Measurements from ENCODE around the gene DEFB132. TPM values are rescaled to one million over a fixed set of nuclear protein-coding genes. Genes with fewer than 3 reads are reported as not detected.

DEFB132 gene
- total and polyA plus RNA-seq, 4 experiments from 2014 or later = not detected

GRCh38 chr20:275791-276190 is 18.3 kb downstream of the DEFB132 start:
- Histone ChIP-seq H3K4me1 (ENCODE audit: insufficient read depth, low read length) (no peaks in the 10 kb centered on the region), H3K27me3 (ENCODE audit: insufficient read depth, low read length) (no peaks in the 10 kb centered on the region), H3K27ac (ENCODE audit: low read depth, low read length) (no peak overlapping the region), H3K9me3 (ENCODE audit: control insufficient read depth in 1 of 2, low read length in 2 of 2) (no peaks in the 10 kb centered on the region), H3K4me3 (ENCODE audit: low read length in 2 of 2) (no peak overlapping the region), H3K36me3 (ENCODE audit: insufficient read depth, low read length) (no peaks in the 10 kb centered on the region)
- Mint-ChIP-seq H3K9me3 (no peaks in the 10 kb centered on the region), H3K4me3 (no peak overlapping the region), H3K27ac (no peak overlapping the region), H3K36me3 (peaks cover 0 to 5% of the 10 kb centered on the region in 2 donors), H3K27me3 (no peaks in the 10 kb centered on the region), H3K4me1 (no peaks in the 10 kb centered on the region)
- ChIA-PET POLR2A (ENCODE audit: partially characterized antibody) (no interaction called here), CTCF (ENCODE audit: partially characterized antibody) (interaction anchor here (1.5 kb wide), 1 partner anchor 9 kb away, joined by 3 read pairs; no protein-coding TSS in a partner anchor)
- intact Hi-C loops (cut with micrococcal nuclease) = no loop called here
- no peak for DNase-seq

GRCh38 chr20:276620-277495 is 19.3 kb downstream of the DEFB132 start:
- Mint-ChIP-seq H3K27me3 (no peaks in the 10 kb centered on the region), H3K9me3 (no peaks in the 10 kb centered on the region), H3K36me3 (peaks cover 0 to 5% of the 10 kb centered on the region in 2 donors), H3K4me3 (no peak overlapping the region), H3K27ac (peak overlapping the region in 1 of 7 donors; percentile 18), H3K4me1 (no peaks in the 10 kb centered on the region)
- Histone ChIP-seq H3K4me1 (ENCODE audit: insufficient read depth, low read length) (no peaks in the 10 kb centered on the region), H3K4me3 (ENCODE audit: low read length in 2 of 2) (no peak overlapping the region), H3K27ac (ENCODE audit: low read depth, low read length) (no peak overlapping the region), H3K27me3 (ENCODE audit: insufficient read depth, low read length) (no peaks in the 10 kb centered on the region), H3K36me3 (ENCODE audit: insufficient read depth, low read length) (no peaks in the 10 kb centered on the region), H3K9me3 (ENCODE audit: control insufficient read depth in 1 of 2, low read length in 2 of 2) (no peaks in the 10 kb centered on the region)
- intact Hi-C loops (cut with micrococcal nuclease) = no loop called here
- CTCF ChIA-PET (ENCODE audit: partially characterized antibody) = interaction anchor here (0.9 kb wide), 1 partner anchor 11 kb away, joined by 4 read pairs; no protein-coding TSS in a partner anchor
- DNase-seq = no peak
- POLR2A ChIA-PET (ENCODE audit: partially characterized antibody) = no interaction called here

GRCh38 chr20:277496-277781 is 19.9 kb downstream of the DEFB132 start:
- no peak for DNase-seq
- Mint-ChIP-seq H3K4me1 (no peaks in the 10 kb centered on the region), H3K27ac (peak overlapping the region in 1 of 7 donors; percentile 18), H3K4me3 (no peak overlapping the region), H3K27me3 (no peaks in the 10 kb centered on the region), H3K9me3 (no peaks in the 10 kb centered on the region), H3K36me3 (peaks cover 0 to 5% of the 10 kb centered on the region in 2 donors)
- H3K9me3 ChIP-seq (ENCODE audit: control insufficient read depth in 1 of 2, low read length in 2 of 2) = no peaks in the 10 kb centered on the region
- intact Hi-C loops (cut with micrococcal nuclease) = no loop called here
- no peaks in the 10 kb centered on the region for H3K36me3 ChIP-seq (ENCODE audit: insufficient read depth, low read length)
- no peaks in the 10 kb centered on the region for H3K4me1 ChIP-seq (ENCODE audit: insufficient read depth, low read length)
- ChIA-PET CTCF (ENCODE audit: partially characterized antibody) (interaction anchor here (0.9 kb wide), 1 partner anchor 11 kb away, joined by 4 read pairs; no protein-coding TSS in a partner anchor), POLR2A (ENCODE audit: partially characterized antibody) (no interaction called here)
- H3K27me3 ChIP-seq (ENCODE audit: insufficient read depth, low read length) = no peaks in the 10 kb centered on the region
- no peak overlapping the region for H3K27ac ChIP-seq (ENCODE audit: low read depth, low read length)
- H3K4me3 ChIP-seq (ENCODE audit: low read length in 2 of 2) = no peak overlapping the region

- Mint-ChIP-seq H3K27ac (no peak overlapping the region), H3K4me1 (no peaks in the 10 kb centered on the region), H3K9me3 (no peaks in the 10 kb centered on the region), H3K36me3 (peaks cover 0 to 5% of the 10 kb centered on the region in 2 donors), H3K4me3 (no peak overlapping the region), H3K27me3 (no peaks in the 10 kb centered on the region)
- CTCF ChIA-PET (ENCODE audit: partially characterized antibody) = interaction anchor here (0.7 to 1.5 kb wide), 2 partner anchors 10 to 16 kb away, joined by 3 read pairs; no protein-coding TSS in a partner anchor
- Histone ChIP-seq H3K4me3 (ENCODE audit: low read length in 2 of 2) (no peak overlapping the region), H3K36me3 (ENCODE audit: insufficient read depth, low read length) (no peaks in the 10 kb centered on the region), H3K27ac (ENCODE audit: low read depth, low read length) (no peak overlapping the region), H3K4me1 (ENCODE audit: insufficient read depth, low read length) (no peaks in the 10 kb centered on the region), H3K27me3 (ENCODE audit: insufficient read depth, low read length) (no peaks in the 10 kb centered on the region), H3K9me3 (ENCODE audit: control insufficient read depth in 1 of 2, low read length in 2 of 2) (no peaks in the 10 kb centered on the region)
- POLR2A ChIA-PET (ENCODE audit: partially characterized antibody) = no interaction called here
- intact Hi-C loops (cut with micrococcal nuclease) = no loop called here
- no peak for DNase-seq
Measured at GRCh38 chr20:278181-278580, 20.7 kb downstream of the DEFB132 start.

GRCh38 chr20:278607-279571 is 21.4 kb downstream of the DEFB132 start:
- Histone ChIP-seq H3K36me3 (ENCODE audit: insufficient read depth, low read length) (no peaks in the 10 kb centered on the region), H3K27ac (ENCODE audit: low read depth, low read length) (no peak overlapping the region), H3K4me3 (ENCODE audit: low read length in 2 of 2) (no peak overlapping the region), H3K4me1 (ENCODE audit: insufficient read depth, low read length) (no peaks in the 10 kb centered on the region), H3K9me3 (ENCODE audit: control insufficient read depth in 1 of 2, low read length in 2 of 2) (no peaks in the 10 kb centered on the region), H3K27me3 (ENCODE audit: insufficient read depth, low read length) (no peaks in the 10 kb centered on the region)
- H3K27me3 Mint-ChIP-seq = no peaks in the 10 kb centered on the region
- ChIA-PET CTCF (ENCODE audit: partially characterized antibody) (interaction anchor here (0.7 to 1.5 kb wide), 2 partner anchors 11 to 15 kb away, joined by 3 read pairs; no protein-coding TSS in a partner anchor), POLR2A (ENCODE audit: partially characterized antibody) (no interaction called here)
- peak overlapping the region in 1 of 7 donors; percentile 72 for H3K27ac Mint-ChIP-seq
- H3K4me3 Mint-ChIP-seq = peak overlapping the region in 1 of 8 donors; percentile 39
- H3K4me1 Mint-ChIP-seq = no peaks in the 10 kb centered on the region
- peaks cover 0 to 5% of the 10 kb centered on the region in 2 donors for H3K36me3 Mint-ChIP-seq
- no peaks in the 10 kb centered on the region for H3K9me3 Mint-ChIP-seq
- DNase-seq = peak in 1 of 5 donors; percentile 33
- intact Hi-C loops (cut with micrococcal nuclease) = no loop called here

- no peaks in the 10 kb centered on the region for H3K36me3 Mint-ChIP-seq
- CTCF ChIA-PET (ENCODE audit: partially characterized antibody) = interaction anchor here (1.3 kb wide), 1 partner anchor 20 kb away, joined by 3 read pairs; no protein-coding TSS in a partner anchor
- intact Hi-C loops (cut with micrococcal nuclease) = no loop called here
- no peaks in the 10 kb centered on the region for H3K27me3 Mint-ChIP-seq
- H3K4me1 Mint-ChIP-seq = no peaks in the 10 kb centered on the region
- Histone ChIP-seq H3K27me3 (ENCODE audit: insufficient read depth, low read length) (no peaks in the 10 kb centered on the region), H3K4me1 (ENCODE audit: insufficient read depth, low read length) (no peaks in the 10 kb centered on the region), H3K4me3 (ENCODE audit: low read length in 2 of 2) (no peak overlapping the region), H3K27ac (ENCODE audit: low read depth, low read length) (no peak overlapping the region), H3K36me3 (ENCODE audit: insufficient read depth, low read length) (no peaks in the 10 kb centered on the region), H3K9me3 (ENCODE audit: control insufficient read depth in 1 of 2, low read length in 2 of 2) (no peaks in the 10 kb centered on the region)
- H3K9me3 Mint-ChIP-seq = no peaks in the 10 kb centered on the region
- POLR2A ChIA-PET (ENCODE audit: partially characterized antibody) = no interaction called here
- no peak overlapping the region for H3K27ac Mint-ChIP-seq
- no peak for DNase-seq
- H3K4me3 Mint-ChIP-seq = no peak overlapping the region
Measured at GRCh38 chr20:284172-284571, 26.6 kb downstream of the DEFB132 start.

- Histone ChIP-seq H3K36me3 (ENCODE audit: insufficient read depth, low read length) (no peaks in the 10 kb centered on the region), H3K27me3 (ENCODE audit: insufficient read depth, low read length) (no peaks in the 10 kb centered on the region), H3K27ac (ENCODE audit: low read depth, low read length) (no peak overlapping the region), H3K9me3 (ENCODE audit: control insufficient read depth in 1 of 2, low read length in 2 of 2) (no peaks in the 10 kb centered on the region), H3K4me1 (ENCODE audit: insufficient read depth, low read length) (peaks cover 15% of the 10 kb centered on the region), H3K4me3 (ENCODE audit: low read length in 2 of 2) (no peak overlapping the region)
- H3K36me3 Mint-ChIP-seq = no peaks in the 10 kb centered on the region
- CTCF ChIA-PET (ENCODE audit: partially characterized antibody) = no interaction called here
- peaks cover 0 to 7% (median 3%) of the 10 kb centered on the region in 4 donors for H3K4me1 Mint-ChIP-seq
- POLR2A ChIA-PET (ENCODE audit: partially characterized antibody) = no interaction called here
- no peaks in the 10 kb centered on the region for H3K27me3 Mint-ChIP-seq
- no peak overlapping the region for H3K27ac Mint-ChIP-seq
- intact Hi-C loops (cut with micrococcal nuclease) = no loop called here
- DNase-seq = no peak
- H3K4me3 Mint-ChIP-seq = no peak overlapping the region
- H3K9me3 Mint-ChIP-seq = peaks cover 0 to 1% (median 0%) of the 10 kb centered on the region in 8 donors
Measured at GRCh38 chr20:286508-286907, 29.0 kb downstream of the DEFB132 start.

Data from CD4-positive, alpha-beta memory T cell (primary cell).